NCI-H82 treated with DMSO at 0.1 percent for 48 hours (cell line): ENCODE data around the gene PSEN2.

Experiments
- DNase-seq: peaks from one replicate; lab custom pipeline; 2025; ENCODE audit not compliant: unreplicated experiment; lab: John Stamatoyannopoulos, UW

Gene PSEN2

GRCh38 chr1:226863446-226863845 lies 7.0 kb upstream of the PSEN2 start:
- DNase-seq: no peak

- no peak for DNase-seq
Observed at GRCh38 chr1:226864311-226864710, 6.1 kb upstream of the PSEN2 start.

GRCh38 chr1:226865590-226865989 lies 4.8 kb upstream of the PSEN2 start:
- DNase-seq: no peak

GRCh38 chr1:226867461-226868054 lies 2.9 kb upstream of the PSEN2 start:
- no peak for DNase-seq

- DNase-seq: no peak
Observed at GRCh38 chr1:226868726-226869125, 1.7 kb upstream of the PSEN2 start.

- no peak for DNase-seq
Observed at GRCh38 chr1:226870026-226870400, 403 bp upstream of the PSEN2 start.

GRCh38 chr1:226871636-226872327 lies 1.4 kb downstream of the PSEN2 start:
- no peak for DNase-seq

GRCh38 chr1:226872437-226872836 lies 2.0 kb downstream of the PSEN2 start:
- DNase-seq: no peak

GRCh38 chr1:226873771-226874578 lies 3.6 kb downstream of the PSEN2 start:
- DNase-seq: no peak

- no peak for DNase-seq
Observed at GRCh38 chr1:226874579-226875425, 4.4 kb downstream of the PSEN2 start.

- no peak for DNase-seq
Observed at GRCh38 chr1:226875641-226876295, 5.4 kb downstream of the PSEN2 start.

- no peak for DNase-seq
Observed at GRCh38 chr1:226877669-226878068, 7.3 kb downstream of the PSEN2 start.

GRCh38 chr1:226880372-226881287 lies 10.2 kb downstream of the PSEN2 start:
- DNase-seq: no peak

- DNase-seq: no peak
Observed at GRCh38 chr1:226881515-226882185, 11.2 kb downstream of the PSEN2 start.

- no peak for DNase-seq
Observed at GRCh38 chr1:226882187-226882586, 11.8 kb downstream of the PSEN2 start.

- DNase-seq: peak; percentile 57
Observed at GRCh38 chr1:226882631-226883409, 12.4 kb downstream of the PSEN2 start.

- DNase-seq: no peak
Observed at GRCh38 chr1:226883630-226884029, 13.2 kb downstream of the PSEN2 start.

GRCh38 chr1:226884116-226884625 lies 13.8 kb downstream of the PSEN2 start:
- DNase-seq: no peak
